ENCODE results near the gene ARHGEF40. TPM values are rescaled to one million over a fixed set of nuclear protein-coding genes. Genes with fewer than 3 reads are reported as not detected.

The ARHGEF40 gene
- total RNA-seq, 1 experiment from 2014 or later: 3.6 TPM

- ChIA-PET CTCF (interaction anchor here (0.6 to 10.5 kb wide), 14 partner anchors 15 to 615 kb away, joined by 3 to 248 read pairs (median 6); no protein-coding TSS in a partner anchor), POLR2A (interaction anchor here (1.2 to 1.5 kb wide), 2 partner anchors 13 to 14 kb away, joined by 3 to 4 read pairs; no protein-coding TSS in a partner anchor)
- DNase-seq (ENCODE audit: unreplicated experiment): peak; percentile 41
- H3K36me3 Mint-ChIP-seq (ENCODE audit: insufficient read depth, unreplicated experiment): no peaks in the 10 kb centered on the region
- TF ChIP-seq CTCF (IDR thresholded peaks at IDR 0.05; ENCODE audit: unreplicated experiment): no peak
- intact Hi-C loops (cut with micrococcal nuclease): loop anchor here (5.0 kb wide), 1 partner anchor 252 kb away; no protein-coding TSS in a partner anchor
- no peaks in the 10 kb centered on the region for H3K27me3 Mint-ChIP-seq (ENCODE audit: insufficient read depth, unreplicated experiment)
- no peak overlapping the region for H3K27ac Mint-ChIP-seq (ENCODE audit: low read depth, unreplicated experiment)
- no peak overlapping the region for H3K4me3 Mint-ChIP-seq (ENCODE audit: unreplicated experiment)
- no peaks in the 10 kb centered on the region for H3K9me3 Mint-ChIP-seq (ENCODE audit: unreplicated experiment)
- H3K4me1 Mint-ChIP-seq (ENCODE audit: insufficient read depth, unreplicated experiment): peaks cover 28% of the 10 kb centered on the region
- no TSS peak for BruUV-seq (replicated peaks)
These were observed 39.5 kb downstream of the ARHGEF40 start for GRCh38 chr14:21109377-21110138.

- Mint-ChIP-seq H3K4me3 (ENCODE audit: unreplicated experiment) (no peak overlapping the region), H3K4me1 (ENCODE audit: insufficient read depth, unreplicated experiment) (peaks cover 11% of the 10 kb centered on the region), H3K36me3 (ENCODE audit: insufficient read depth, unreplicated experiment) (no peaks in the 10 kb centered on the region), H3K9me3 (ENCODE audit: unreplicated experiment) (no peaks in the 10 kb centered on the region), H3K27me3 (ENCODE audit: insufficient read depth, unreplicated experiment) (no peaks in the 10 kb centered on the region), H3K27ac (ENCODE audit: low read depth, unreplicated experiment) (no peak overlapping the region)
- intact Hi-C loops (cut with micrococcal nuclease): no loop called here
- no peak for TF ChIP-seq CTCF (IDR thresholded peaks at IDR 0.05; ENCODE audit: unreplicated experiment)
- no TSS peak for BruUV-seq (replicated peaks)
- ChIA-PET CTCF (interaction anchor here (0.9 kb wide), 1 partner anchor 10 kb away, joined by 3 read pairs; no protein-coding TSS in a partner anchor), POLR2A (interaction anchor here (0.7 kb wide), 1 partner anchor 12 kb away, joined by 3 read pairs; no protein-coding TSS in a partner anchor)
- DNase-seq (ENCODE audit: unreplicated experiment): no peak
These were observed 42.2 kb downstream of the ARHGEF40 start for GRCh38 chr14:21112255-21112654.

- Mint-ChIP-seq H3K27me3 (ENCODE audit: insufficient read depth, unreplicated experiment) (no peaks in the 10 kb centered on the region), H3K27ac (ENCODE audit: low read depth, unreplicated experiment) (no peak overlapping the region), H3K4me1 (ENCODE audit: insufficient read depth, unreplicated experiment) (peaks cover 5% of the 10 kb centered on the region), H3K36me3 (ENCODE audit: insufficient read depth, unreplicated experiment) (no peaks in the 10 kb centered on the region), H3K9me3 (ENCODE audit: unreplicated experiment) (no peaks in the 10 kb centered on the region), H3K4me3 (ENCODE audit: unreplicated experiment) (no peak overlapping the region)
- intact Hi-C loops (cut with micrococcal nuclease): no loop called here
- ChIA-PET CTCF (interaction anchor here (0.9 kb wide), 1 partner anchor 9 kb away, joined by 3 read pairs; no protein-coding TSS in a partner anchor), POLR2A (no interaction called here)
- TF ChIP-seq CTCF (IDR thresholded peaks at IDR 0.05; ENCODE audit: unreplicated experiment): no peak
- BruUV-seq (replicated peaks): no TSS peak
- no peak for DNase-seq (ENCODE audit: unreplicated experiment)
These were observed 43.3 kb downstream of the ARHGEF40 start for GRCh38 chr14:21113369-21113768.

GRCh38 chr14:21118933-21119332, 48.8 kb downstream of the ARHGEF40 start:
- BruUV-seq (replicated peaks): no TSS peak
- Mint-ChIP-seq H3K9me3 (ENCODE audit: unreplicated experiment) (no peaks in the 10 kb centered on the region), H3K27me3 (ENCODE audit: insufficient read depth, unreplicated experiment) (no peaks in the 10 kb centered on the region), H3K4me3 (ENCODE audit: unreplicated experiment) (no peak overlapping the region), H3K27ac (ENCODE audit: low read depth, unreplicated experiment) (no peak overlapping the region), H3K4me1 (ENCODE audit: insufficient read depth, unreplicated experiment) (no peaks in the 10 kb centered on the region), H3K36me3 (ENCODE audit: insufficient read depth, unreplicated experiment) (no peaks in the 10 kb centered on the region)
- POLR2A ChIA-PET: no interaction called here
- CTCF ChIA-PET: interaction anchor here (0.6 kb wide), 1 partner anchor 56 kb away, joined by 3 read pairs; no protein-coding TSS in a partner anchor
- no peak for TF ChIP-seq CTCF (IDR thresholded peaks at IDR 0.05; ENCODE audit: unreplicated experiment)
- DNase-seq (ENCODE audit: unreplicated experiment): no peak
- intact Hi-C loops (cut with micrococcal nuclease): no loop called here

All from MCF 10A (cell line).